NT2/D1 (cell line): ENCODE data around the gene ORAI2.

Experiments
- DNase-seq: peaks from one replicate; pipeline ENCODE4 v3.0.0-alpha.2; 2011; ENCODE audit warnings: low read depth, low spot score
- H3K27me3 ChIP-seq: 2 replicates; pipeline ENCODE4 v1.6.0; 2011; ENCODE audit warnings: mild to moderate bottlenecking; ENCODE audit not compliant: insufficient read length, insufficient read depth
- H3K36me3 ChIP-seq: 2 replicates; pipeline ENCODE4 v1.6.1; 2011; ENCODE audit warnings: mild to moderate bottlenecking, low read length, mixed read lengths; ENCODE audit not compliant: insufficient read depth, insufficient read length
- H3K4me1 ChIP-seq: 2 replicates; pipeline ENCODE4 v1.5.1; 2011; ENCODE audit not compliant: insufficient read depth, insufficient read length
- H3K4me3 ChIP-seq: 2 replicates; pipeline ENCODE4 v1.5.1; 2011; ENCODE audit warnings: low read depth; ENCODE audit not compliant: insufficient read length
- H3K9ac ChIP-seq: 2 replicates; pipeline ENCODE4 v1.6.0; 2011; ENCODE audit warnings: low read depth; ENCODE audit not compliant: insufficient read length
- H3K9me3 ChIP-seq: 2 replicates; pipeline ENCODE4 v1.5.1; 2011; ENCODE audit warnings: mild to moderate bottlenecking, low read length; ENCODE audit not compliant: insufficient read depth
- SUZ12 ChIP-seq: IDR thresholded peaks from 2 replicates; pipeline ENCODE4 v1.6.1; 2011; ENCODE audit not compliant: insufficient read length, insufficient read depth; ENCODE audit errors: extremely low read depth
- YY1 ChIP-seq: IDR thresholded peaks from 2 replicates; pipeline ENCODE4 v1.6.1; 2011; ENCODE audit not compliant: insufficient read length, insufficient read depth
- ZNF274 ChIP-seq: IDR thresholded peaks from 2 replicates; pipeline ENCODE4 v1.6.1; 2011; ENCODE audit warnings: mild to moderate bottlenecking, low read depth, low read length

The ORAI2 gene

DNA sequence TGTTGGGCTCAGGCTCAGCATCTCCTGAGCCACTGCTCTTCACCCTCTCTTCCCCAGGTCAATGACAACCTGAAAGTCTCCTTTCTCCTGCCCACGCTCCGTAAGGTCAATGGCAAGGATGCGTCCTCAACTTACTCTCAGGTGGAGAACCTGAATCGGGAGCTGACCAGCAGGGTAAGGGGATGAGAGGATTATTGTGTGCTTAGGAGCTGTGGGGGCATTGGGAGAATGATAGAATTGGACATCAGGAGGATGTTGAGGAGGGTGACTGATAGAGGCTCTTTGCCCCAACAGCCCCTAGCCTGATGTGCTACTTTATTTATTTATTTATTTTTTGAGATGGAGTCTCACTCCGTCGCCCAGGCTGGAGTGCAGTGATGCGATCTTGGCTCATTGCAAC is 32.7 kb downstream of the ORAI2 start:
- Histone ChIP-seq H3K4me1 (peaks cover 2% of the 10 kb centered on the region), H3K9ac (peak overlapping the region; percentile 98), H3K36me3 (peaks cover 41% of the 10 kb centered on the region), H3K27me3 (no peaks in the 10 kb centered on the region), H3K9me3 (no peaks in the 10 kb centered on the region), H3K4me3 (peak overlapping the region; percentile 99)
- no peak for DNase-seq
- TF ChIP-seq YY1 (no peak), SUZ12 (no peak), ZNF274 (no peak)

DNA sequence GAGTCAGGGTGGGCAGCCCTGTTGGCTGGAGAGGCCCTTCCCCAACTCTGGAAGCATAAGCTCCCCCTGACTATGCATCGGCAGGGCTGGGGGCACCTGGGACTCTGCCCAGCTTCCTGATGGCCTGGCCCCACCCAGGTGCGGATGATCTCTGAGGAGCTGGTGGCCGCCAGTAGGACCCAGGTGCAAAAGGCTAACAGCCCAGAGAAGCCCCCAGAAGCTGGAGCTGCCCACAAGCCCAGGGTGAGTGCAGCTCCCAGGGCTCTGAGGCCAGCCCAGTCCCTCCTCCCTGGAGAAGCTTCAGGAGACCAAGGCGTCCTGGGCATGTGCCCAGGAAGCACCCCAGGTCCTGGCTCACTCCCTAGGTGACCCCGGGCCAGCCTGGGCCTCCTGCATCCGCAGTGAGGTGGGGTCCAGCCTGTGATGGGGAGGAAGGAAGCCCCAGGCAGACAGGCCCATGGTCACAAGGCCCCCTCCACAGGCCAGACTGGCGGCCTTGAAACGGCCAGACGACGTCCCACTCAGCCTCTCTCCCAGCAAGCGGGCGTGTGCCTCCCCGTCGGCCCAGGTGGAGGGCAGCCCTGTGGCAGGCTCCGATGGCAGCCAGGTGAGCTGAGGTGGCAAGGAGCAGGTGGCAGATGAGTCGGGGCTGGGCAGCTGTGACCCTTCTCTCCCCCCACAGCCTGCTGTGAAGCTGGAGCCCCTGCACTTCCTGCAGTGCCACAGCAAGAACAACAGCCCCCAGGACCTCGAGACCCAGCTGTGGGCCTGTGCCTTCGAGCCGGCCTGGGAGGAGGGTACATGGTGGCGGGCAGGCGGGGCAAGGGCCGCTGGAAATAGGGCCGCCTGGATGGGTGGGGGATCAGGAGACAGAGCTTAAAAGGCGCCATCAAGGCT is 34.5 kb downstream of the ORAI2 start:
- H3K27me3 ChIP-seq, result no peaks in the 10 kb centered on the region
- H3K9ac ChIP-seq, result peak overlapping the region; percentile 32
- H3K4me1 ChIP-seq, result peaks cover 2% of the 10 kb centered on the region
- no peak for DNase-seq
- TF ChIP-seq ZNF274, result no peak
- no peak for TF ChIP-seq YY1
- no peak for TF ChIP-seq SUZ12
- no peaks in the 10 kb centered on the region for H3K9me3 ChIP-seq
- peaks cover 48% of the 10 kb centered on the region for H3K36me3 ChIP-seq
- H3K4me3 ChIP-seq, result no peak overlapping the region

DNA sequence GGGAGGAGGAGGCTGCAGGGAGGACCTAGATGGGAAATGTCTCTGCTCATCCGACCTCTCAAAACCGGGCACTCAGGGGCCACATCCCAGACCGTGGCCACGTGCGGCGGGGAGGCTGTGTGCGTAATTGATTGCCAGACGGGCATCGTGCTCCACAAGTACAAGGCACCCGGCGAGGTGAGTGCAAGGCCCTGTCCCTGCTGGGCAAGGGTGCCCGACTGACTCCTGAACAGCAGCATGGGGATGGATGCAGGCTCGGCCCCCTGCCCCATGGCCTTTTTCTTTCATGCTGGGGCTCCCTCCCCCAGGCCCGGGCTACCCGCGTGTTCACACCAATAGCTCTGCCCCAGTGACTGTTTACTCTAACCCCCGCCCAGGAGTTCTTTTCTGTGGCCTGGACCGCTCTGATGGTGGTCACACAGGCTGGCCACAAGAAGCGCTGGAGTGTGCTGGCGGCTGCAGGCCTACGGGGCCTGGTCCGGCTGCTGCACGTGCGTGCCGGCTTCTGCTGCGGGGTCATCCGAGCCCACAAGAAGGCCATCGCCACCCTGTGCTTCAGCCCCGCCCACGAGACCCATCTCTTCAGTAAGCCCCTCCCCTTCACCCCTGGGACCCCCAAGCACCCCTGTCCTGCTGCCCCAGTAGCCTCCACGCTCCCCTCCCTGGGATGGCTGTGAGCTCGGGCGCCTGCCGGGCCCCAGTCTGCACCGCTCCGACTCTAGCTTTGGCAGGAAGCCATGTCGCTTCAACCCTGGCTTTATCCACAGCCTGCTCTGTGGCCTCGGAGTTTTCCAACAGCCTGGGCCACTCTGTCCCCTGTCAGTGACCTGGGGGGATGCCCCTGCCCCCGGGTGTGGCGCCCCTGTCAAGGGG is 35.3 kb downstream of the ORAI2 start:
- Histone ChIP-seq H3K4me1 (peaks cover 2% of the 10 kb centered on the region), H3K9ac (peak overlapping the region; percentile 32), H3K9me3 (no peaks in the 10 kb centered on the region), H3K27me3 (no peaks in the 10 kb centered on the region), H3K36me3 (peaks cover 55% of the 10 kb centered on the region), H3K4me3 (no peak overlapping the region)
- no peak for DNase-seq
- TF ChIP-seq ZNF274, result no peak
- TF ChIP-seq YY1, result no peak
- TF ChIP-seq SUZ12, result no peak

DNA sequence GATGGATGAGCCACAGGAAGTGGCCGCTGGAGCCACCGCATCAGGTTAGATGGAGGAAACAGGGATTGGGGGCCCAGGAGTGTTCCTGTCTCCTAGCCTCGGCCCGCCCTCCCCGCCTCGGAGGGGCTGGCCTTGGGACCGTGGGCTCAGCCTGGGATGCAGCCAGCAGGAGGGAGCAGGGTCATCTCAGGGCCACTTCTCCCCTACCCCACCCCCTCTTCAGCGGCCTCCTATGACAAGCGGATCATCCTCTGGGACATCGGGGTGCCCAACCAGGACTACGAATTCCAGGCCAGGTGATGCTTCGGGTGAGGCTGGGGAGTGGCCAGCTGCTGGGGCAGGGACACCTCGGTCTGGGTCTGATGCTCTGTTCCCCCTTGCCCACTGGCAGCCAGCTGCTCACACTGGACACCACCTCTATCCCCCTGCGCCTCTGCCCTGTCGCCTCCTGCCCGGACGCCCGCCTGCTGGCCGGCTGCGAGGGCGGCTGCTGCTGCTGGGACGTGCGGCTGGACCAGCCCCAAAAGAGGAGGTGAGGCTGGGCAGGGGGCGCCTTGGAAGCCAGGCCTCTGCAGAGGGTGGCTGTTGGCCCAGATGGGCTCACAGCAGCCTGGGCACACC is 36.1 kb downstream of the ORAI2 start:
- DNase-seq, result no peak
- Histone ChIP-seq H3K9ac (no peak overlapping the region), H3K9me3 (no peaks in the 10 kb centered on the region), H3K36me3 (peaks cover 58% of the 10 kb centered on the region), H3K4me3 (no peak overlapping the region), H3K27me3 (no peaks in the 10 kb centered on the region), H3K4me1 (peaks cover 2% of the 10 kb centered on the region)
- no peak for TF ChIP-seq SUZ12
- no peak for TF ChIP-seq YY1
- no peak for TF ChIP-seq ZNF274

DNA sequence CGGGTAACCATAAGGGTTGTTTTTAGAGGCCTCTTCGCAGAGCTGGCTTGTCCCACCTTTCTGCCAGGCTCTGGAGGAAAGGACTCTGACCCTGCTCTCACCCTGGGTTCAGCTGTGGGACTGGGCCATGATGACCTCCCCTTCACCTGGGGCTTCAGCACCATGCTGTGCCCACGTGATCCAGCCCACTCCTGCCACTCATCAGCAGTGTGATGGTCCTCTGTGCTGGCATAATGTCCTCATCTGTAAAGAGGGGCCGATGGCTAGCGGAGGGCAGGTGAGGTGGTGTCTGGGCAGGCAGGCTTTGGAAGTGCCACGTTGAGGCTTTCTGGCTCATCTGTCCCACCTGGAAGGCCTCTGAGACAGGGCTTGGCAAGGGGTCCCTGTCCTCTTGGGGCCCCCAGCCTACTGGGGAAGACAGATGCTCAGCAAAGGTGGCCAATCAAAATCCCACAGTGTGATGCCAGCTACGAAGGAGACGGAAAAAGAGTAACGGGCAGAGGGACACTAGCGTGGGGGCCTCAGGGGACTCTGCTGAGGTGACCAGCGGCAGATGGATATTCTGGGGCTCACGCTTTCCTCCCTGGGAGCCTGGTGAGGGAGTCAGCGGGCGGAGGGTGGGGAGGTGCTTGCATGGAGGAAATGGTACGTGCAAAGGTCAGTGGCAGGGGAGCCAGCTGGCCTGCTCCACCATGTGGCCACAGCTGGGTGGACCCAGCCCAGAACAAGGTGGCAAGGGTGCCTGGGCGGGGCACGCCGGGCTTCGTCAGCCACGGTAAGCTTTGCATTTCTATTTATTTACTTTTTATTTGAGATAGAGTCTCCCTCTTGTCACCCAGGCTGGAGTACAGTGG is 36.8 kb downstream of the ORAI2 start:
- H3K4me1 ChIP-seq, result peaks cover 2% of the 10 kb centered on the region
- H3K9me3 ChIP-seq, result no peaks in the 10 kb centered on the region
- H3K9ac ChIP-seq, result no peak overlapping the region
- DNase-seq, result no peak
- peaks cover 58% of the 10 kb centered on the region for H3K36me3 ChIP-seq
- no peak overlapping the region for H3K4me3 ChIP-seq
- no peaks in the 10 kb centered on the region for H3K27me3 ChIP-seq
- TF ChIP-seq ZNF274, result no peak
- no peak for TF ChIP-seq YY1
- no peak for TF ChIP-seq SUZ12

DNA sequence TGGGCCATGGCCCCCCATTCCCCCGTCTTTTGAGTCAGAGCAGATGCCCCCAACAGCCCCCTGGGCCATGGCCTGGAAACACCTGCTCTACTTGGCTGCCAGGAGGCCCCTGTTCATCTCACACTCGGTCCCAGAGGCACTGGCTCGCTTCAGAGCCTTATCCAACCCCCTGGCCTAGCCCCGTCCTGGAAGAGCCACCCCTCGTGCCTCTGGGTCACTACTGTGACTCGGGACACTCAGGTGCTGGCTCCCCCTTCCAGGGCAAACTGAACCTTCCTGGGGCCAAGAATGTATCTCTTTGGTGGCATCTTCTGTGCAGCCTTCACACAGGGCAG is 38.4 kb downstream of the ORAI2 start:
- Histone ChIP-seq H3K9ac (no peak overlapping the region), H3K36me3 (peaks cover 54% of the 10 kb centered on the region), H3K9me3 (no peaks in the 10 kb centered on the region), H3K27me3 (no peaks in the 10 kb centered on the region), H3K4me3 (no peak overlapping the region), H3K4me1 (peaks cover 2% of the 10 kb centered on the region)
- TF ChIP-seq SUZ12 (no peak), ZNF274 (no peak), YY1 (no peak)
- DNase-seq, result no peak
